CD4-positive, alpha-beta T cell treated with Interleukin-17A for 1 hour (primary cell): ENCODE measurements around the gene IRS4.

ENCODE experiments used
- DNase-seq: peaks from one replicate; pipeline ENCODE4 v3.0.0-alpha.2; 2020

Gene IRS4

DNA sequence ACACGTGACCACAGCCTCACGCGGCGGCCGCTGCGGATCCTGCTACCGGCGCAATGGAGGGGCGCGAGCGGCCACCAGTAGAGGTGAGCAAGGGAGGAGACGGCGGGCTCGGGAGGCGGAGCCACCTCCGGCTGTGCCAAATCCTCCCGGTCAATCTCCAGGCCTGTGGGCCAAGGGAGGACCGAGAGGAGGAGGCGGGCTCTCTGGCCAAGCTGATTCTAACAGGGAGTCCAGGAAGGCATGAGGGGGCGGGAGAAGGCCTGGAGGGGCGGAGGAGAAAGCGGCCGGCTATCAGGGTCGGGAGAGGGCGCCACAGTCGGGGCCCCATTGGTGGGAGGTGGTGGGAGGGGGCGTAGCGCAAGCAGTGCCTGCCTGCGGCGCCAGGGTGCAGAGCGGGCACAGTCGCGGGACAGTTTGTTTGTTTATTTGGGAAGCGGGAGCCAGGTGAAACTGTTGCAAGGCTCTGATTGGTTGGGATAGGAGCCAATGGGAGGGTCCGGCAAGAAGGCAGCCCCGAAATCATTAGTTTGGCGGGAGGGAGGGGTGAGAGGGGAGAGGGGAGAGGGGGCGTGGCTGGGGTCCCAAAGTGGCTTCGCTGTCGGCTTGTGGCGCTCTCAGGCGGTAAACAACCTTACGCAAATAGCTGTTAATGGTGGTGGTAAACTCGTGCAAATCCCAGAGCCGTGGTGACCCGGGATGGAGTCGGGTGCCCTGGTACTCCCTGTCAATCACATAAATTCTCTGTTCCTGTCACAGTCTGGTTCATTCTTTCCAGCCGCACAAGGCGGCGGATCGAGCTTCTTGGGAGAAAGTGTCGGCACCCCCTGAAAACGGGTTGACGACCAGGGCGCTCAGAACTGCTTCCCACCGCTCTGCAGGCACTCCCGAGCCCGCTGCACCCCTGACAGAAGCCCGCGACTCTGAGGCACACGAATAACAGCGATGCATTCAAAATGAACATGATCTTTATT lies at the start of gene IRS4:
IRS4 (minus strand) TSS at position 55 of the 971 bp plus-strand sequence.
- DNase-seq: no peak

- no peak for DNase-seq
Observed at GRCh38 chrX:108772549-108772948, 36.2 kb upstream of the IRS4 start.

DNA sequence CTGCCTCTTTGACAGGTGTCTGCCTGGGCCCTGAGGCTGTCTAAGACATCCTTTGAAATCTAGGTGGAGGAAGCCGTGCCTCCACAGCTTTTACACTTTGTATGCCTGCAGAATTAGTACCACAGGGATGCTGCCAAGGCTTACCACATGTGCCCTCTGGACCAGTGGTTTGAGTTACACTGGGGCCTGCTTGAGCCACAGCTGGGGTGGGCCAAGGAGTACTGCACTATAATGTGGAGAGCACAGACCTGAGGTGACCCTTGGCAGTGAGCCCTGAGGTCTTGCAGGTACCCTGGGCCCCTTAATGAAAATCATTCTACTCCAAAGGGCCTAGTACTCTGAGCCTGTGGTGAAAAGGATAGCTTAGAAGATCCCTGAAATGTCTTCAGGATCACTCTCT lies 27.2 kb upstream of the IRS4 start:
- no peak for DNase-seq

DNA sequence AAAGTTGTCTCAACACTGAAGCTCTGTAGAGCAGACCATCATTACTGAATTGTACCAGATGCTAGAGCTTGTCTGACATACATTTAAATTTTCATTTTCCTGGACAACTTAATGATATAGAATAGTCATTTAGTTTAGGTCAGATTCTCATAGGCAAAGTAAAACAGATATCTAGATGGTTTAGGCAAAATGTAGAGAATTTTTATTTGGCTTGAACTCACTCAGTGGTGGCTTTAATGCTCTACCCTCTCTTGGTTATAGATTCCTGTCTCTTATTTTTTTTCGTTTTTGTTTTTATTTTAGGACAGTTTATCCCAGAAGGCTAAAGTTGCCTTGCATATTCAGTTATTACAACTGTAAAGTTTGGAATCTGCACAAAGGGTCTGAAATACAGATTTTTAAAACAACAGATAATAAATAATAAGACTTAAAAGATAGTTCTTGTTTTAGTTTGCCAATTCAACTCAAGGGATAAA lies 4.0 kb upstream of the IRS4 start:
- no peak for DNase-seq

DNA sequence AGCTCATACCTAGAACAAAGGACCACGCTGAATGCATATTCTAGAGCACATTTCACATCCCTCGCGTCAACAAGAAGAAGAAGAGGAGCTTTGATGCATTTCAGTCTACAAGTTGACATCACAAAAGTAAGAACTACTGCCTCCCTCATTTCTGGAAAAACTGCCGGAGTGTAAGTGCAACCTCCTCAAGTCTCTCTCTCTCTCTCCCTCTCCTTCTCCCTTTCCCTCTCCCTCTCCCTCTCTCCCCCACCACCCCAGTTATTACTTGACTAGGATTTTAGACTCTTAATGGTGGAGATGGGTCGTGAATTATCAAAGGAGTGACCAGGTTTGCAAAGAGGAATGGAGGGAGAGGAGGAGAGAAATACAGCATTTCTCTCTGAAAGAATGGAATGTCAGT lies 1.4 kb upstream of the IRS4 start:
- DNase-seq: no peak

- no peak for DNase-seq
Observed at GRCh38 chrX:108735679-108736508, 469 bp downstream of the IRS4 start.

GRCh38 chrX:108735091-108735678 lies 1.2 kb downstream of the IRS4 start:
- DNase-seq: no peak

- no peak for DNase-seq
Observed at GRCh38 chrX:108734426-108734825, 1.9 kb downstream of the IRS4 start.

DNA sequence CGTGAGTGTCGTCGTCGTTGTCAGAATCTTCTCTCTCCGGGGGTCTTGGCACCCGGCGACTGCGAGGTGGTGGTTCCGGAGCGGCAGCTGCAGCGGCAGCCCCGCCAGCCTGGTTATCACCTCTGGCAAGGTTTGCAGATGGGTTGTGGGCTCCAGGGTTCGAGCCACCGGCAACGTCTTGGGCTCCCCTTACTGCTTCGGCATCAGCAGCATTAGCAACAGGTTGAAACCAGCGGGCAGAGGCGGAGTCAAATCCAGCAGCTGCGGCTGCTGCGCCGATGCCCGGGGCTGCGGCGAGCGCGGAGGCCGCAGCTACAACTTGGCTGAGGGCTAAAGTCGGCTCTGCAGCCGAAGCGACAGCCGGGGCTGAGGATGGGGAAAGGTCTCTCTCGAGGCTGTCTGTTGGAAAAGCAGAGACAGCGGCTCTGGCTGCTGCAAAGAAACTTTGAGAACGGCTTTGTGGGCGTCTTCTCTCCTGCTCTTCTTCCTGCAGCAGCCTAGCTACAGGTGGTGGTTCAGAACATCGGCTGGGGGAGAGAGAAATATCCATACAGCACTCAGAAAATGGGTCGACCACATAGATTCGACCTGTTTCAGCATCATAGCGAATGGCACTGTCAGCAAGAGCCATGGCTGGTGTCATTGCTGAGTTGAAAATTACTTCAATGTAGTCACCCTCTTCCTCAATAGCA lies 3.6 kb downstream of the IRS4 start:
- DNase-seq: no peak

- DNase-seq: no peak
Observed at GRCh38 chrX:108731153-108731552, 5.2 kb downstream of the IRS4 start.

DNA sequence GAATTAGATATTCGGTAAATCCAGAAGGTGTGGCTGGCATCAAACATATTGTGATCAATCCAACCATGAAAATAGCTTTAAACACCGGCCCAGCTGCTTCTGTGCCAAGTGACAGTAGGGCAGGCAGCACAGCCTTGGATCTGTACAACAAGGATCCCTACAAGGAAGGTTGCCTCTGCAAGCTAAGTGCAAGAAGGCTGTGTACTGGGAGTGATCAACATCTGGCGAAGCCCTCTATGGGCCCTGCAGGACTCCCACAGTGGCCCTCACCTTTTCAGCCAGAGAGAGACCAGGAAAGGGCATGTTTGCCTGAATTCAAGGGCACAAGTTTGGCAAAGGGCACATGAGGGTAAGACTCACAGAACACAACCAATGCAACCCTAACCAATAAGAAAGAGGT lies 9.6 kb downstream of the IRS4 start:
- no peak for DNase-seq

- DNase-seq: no peak
Observed at GRCh38 chrX:108722561-108722960, 13.8 kb downstream of the IRS4 start.

DNA sequence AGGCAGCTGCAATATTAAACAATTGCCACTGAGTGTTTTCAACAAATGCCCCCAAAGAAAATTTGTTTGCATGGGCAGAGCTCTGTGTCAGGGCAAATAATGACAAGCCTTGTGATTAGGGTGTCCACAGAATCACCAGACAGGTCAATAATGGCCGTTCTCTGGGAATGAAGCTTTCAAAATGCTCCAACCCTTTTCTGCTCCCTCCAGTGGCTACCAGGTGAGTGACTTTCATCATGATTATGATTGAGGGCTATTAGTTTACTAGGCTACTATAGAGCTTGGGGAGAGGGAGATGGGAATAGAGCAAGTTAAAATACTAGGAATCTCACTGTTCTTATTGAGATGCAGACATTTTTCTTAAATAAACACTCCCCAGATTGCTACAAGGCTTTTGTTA lies 23.5 kb downstream of the IRS4 start:
- DNase-seq: no peak

DNA sequence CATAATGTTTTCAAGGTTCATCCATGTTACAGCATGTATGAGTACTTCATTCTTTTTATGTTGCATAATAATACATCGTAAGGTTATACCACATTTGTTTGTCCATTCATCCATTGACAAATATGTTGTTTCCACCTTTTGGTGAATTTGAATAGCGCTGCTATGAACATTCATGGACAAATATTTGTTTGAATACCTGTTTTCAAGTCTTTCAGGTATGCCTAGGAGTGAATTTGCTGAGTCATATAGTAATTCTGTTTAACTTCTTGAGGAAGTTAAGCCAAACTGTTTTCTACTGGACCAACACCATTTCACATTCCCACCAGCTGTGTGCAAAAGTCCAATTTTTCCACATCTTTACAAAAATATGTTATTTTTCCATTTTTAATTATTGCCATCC lies 31.5 kb downstream of the IRS4 start:
- DNase-seq: no peak

- no peak for DNase-seq
Observed at GRCh38 chrX:108702530-108702929, 33.8 kb downstream of the IRS4 start.

DNA sequence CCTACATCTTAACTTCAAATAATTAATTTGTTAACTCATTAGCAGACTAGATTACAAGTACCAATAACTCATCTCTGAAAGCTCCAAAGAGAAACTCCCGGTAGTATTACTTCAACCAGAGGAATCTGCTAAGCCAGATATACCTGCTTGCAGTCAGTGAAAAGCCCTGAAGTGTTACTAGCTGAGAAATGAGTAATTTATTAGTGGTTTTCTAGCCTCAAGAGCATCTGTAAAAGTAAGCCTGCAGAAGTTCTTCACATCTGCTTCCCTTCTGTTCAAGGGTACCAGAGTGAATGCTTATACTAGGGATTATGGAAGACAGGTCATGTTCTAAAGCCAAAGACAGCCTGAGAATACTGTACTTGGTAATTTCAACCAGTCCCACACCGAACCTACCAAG lies 34.7 kb downstream of the IRS4 start:
- DNase-seq: no peak

- DNase-seq: no peak
Observed at GRCh38 chrX:108699368-108699767, 37.0 kb downstream of the IRS4 start.

- DNase-seq: no peak
Observed at GRCh38 chrX:108696690-108697089, 39.7 kb downstream of the IRS4 start.
